Mucosa of stomach (tissue), 1 donor: ENCODE results near the gene SLC26A9.

Experiments
- H3K27me3 ChIP-seq: one replicate; pipeline ENCODE4 v1.7.0; 2013; ENCODE audit warnings: mild to moderate bottlenecking, low read length; ENCODE audit not compliant: control insufficient read depth, insufficient read depth
- H3K36me3 ChIP-seq: one replicate; pipeline ENCODE4 v1.7.0; 2013; ENCODE audit warnings: low read length; ENCODE audit not compliant: control insufficient read depth, insufficient read depth
- H3K4me1 ChIP-seq: one replicate; pipeline ENCODE4 v1.7.0; 2013; ENCODE audit warnings: mild to moderate bottlenecking, low read length; ENCODE audit not compliant: control insufficient read depth, insufficient read depth
- H3K4me3 ChIP-seq: one replicate; pipeline ENCODE4 v1.7.0; 2013; ENCODE audit warnings: low read length
- H3K9ac ChIP-seq: one replicate; pipeline ENCODE4 v1.7.0; 2013; ENCODE audit warnings: mild to moderate bottlenecking, low read length, moderate library complexity
- H3K9me3 ChIP-seq: one replicate; pipeline ENCODE4 v1.7.0; 2013; ENCODE audit warnings: mild to moderate bottlenecking, low read length, moderate library complexity; ENCODE audit not compliant: control insufficient read depth
- donor health status: Pancreatic carcinoma.

The SLC26A9 gene

GRCh38 chr1:205971082-205971481 lies 27.8 kb upstream of the SLC26A9 start:
- H3K36me3 ChIP-seq: no peaks in the 10 kb centered on the region
- H3K4me1 ChIP-seq: peaks cover 34% of the 10 kb centered on the region
- H3K9me3 ChIP-seq: no peaks in the 10 kb centered on the region
- no peak overlapping the region for H3K9ac ChIP-seq
- H3K27me3 ChIP-seq: no peaks in the 10 kb centered on the region
- no peak overlapping the region for H3K4me3 ChIP-seq

- no peaks in the 10 kb centered on the region for H3K36me3 ChIP-seq
Observed at GRCh38 chr1:205970486-205970885, 27.2 kb upstream of the SLC26A9 start.

GRCh38 chr1:205969229-205969628 lies 26.0 kb upstream of the SLC26A9 start:
- Histone ChIP-seq H3K9ac (no peak overlapping the region), H3K4me3 (no peak overlapping the region), H3K9me3 (no peaks in the 10 kb centered on the region), H3K4me1 (peaks cover 19% of the 10 kb centered on the region), H3K36me3 (no peaks in the 10 kb centered on the region), H3K27me3 (no peaks in the 10 kb centered on the region)

More at GRCh38 chr1:205970486-205970885, 27.2 kb upstream of the SLC26A9 start:
- Histone ChIP-seq H3K4me3 (no peak overlapping the region), H3K9ac (no peak overlapping the region), H3K4me1 (peaks cover 28% of the 10 kb centered on the region), H3K27me3 (no peaks in the 10 kb centered on the region), H3K9me3 (no peaks in the 10 kb centered on the region)

GRCh38 chr1:205967554-205968335 lies 24.5 kb upstream of the SLC26A9 start:
- Histone ChIP-seq H3K27me3 (no peaks in the 10 kb centered on the region), H3K9ac (no peak overlapping the region), H3K9me3 (no peaks in the 10 kb centered on the region), H3K4me1 (peaks cover 20% of the 10 kb centered on the region), H3K4me3 (no peak overlapping the region), H3K36me3 (no peaks in the 10 kb centered on the region)

GRCh38 chr1:205965036-205965884 lies 22.0 kb upstream of the SLC26A9 start:
- Histone ChIP-seq H3K27me3 (no peaks in the 10 kb centered on the region), H3K4me3 (no peak overlapping the region), H3K4me1 (peaks cover 31% of the 10 kb centered on the region), H3K9me3 (no peaks in the 10 kb centered on the region), H3K9ac (no peak overlapping the region), H3K36me3 (no peaks in the 10 kb centered on the region)

- Histone ChIP-seq H3K36me3 (no peaks in the 10 kb centered on the region), H3K9me3 (no peaks in the 10 kb centered on the region), H3K27me3 (no peaks in the 10 kb centered on the region), H3K4me1 (peaks cover 43% of the 10 kb centered on the region), H3K9ac (no peak overlapping the region), H3K4me3 (no peak overlapping the region)
Observed at GRCh38 chr1:205963352-205964155, 20.3 kb upstream of the SLC26A9 start.

- H3K9me3 ChIP-seq: no peaks in the 10 kb centered on the region
- H3K4me1 ChIP-seq: peaks cover 38% of the 10 kb centered on the region
- no peak overlapping the region for H3K9ac ChIP-seq
- H3K27me3 ChIP-seq: no peaks in the 10 kb centered on the region
- no peak overlapping the region for H3K4me3 ChIP-seq
- no peaks in the 10 kb centered on the region for H3K36me3 ChIP-seq
Observed at GRCh38 chr1:205962821-205963221, 19.6 kb upstream of the SLC26A9 start.

- no peak overlapping the region for H3K9ac ChIP-seq
- no peaks in the 10 kb centered on the region for H3K27me3 ChIP-seq
- H3K4me3 ChIP-seq: no peak overlapping the region
- no peaks in the 10 kb centered on the region for H3K9me3 ChIP-seq
- H3K4me1 ChIP-seq: peaks cover 33% of the 10 kb centered on the region
- no peaks in the 10 kb centered on the region for H3K36me3 ChIP-seq
Observed at GRCh38 chr1:205961991-205962820, 18.9 kb upstream of the SLC26A9 start.

GRCh38 chr1:205961405-205961804 lies 18.1 kb upstream of the SLC26A9 start:
- no peak overlapping the region for H3K9ac ChIP-seq
- no peaks in the 10 kb centered on the region for H3K36me3 ChIP-seq
- peaks cover 33% of the 10 kb centered on the region for H3K4me1 ChIP-seq
- H3K4me3 ChIP-seq: no peak overlapping the region
- no peaks in the 10 kb centered on the region for H3K27me3 ChIP-seq
- H3K9me3 ChIP-seq: no peaks in the 10 kb centered on the region

GRCh38 chr1:205959789-205960188 lies 16.5 kb upstream of the SLC26A9 start:
- Histone ChIP-seq H3K9ac (no peak overlapping the region), H3K9me3 (no peaks in the 10 kb centered on the region), H3K27me3 (no peaks in the 10 kb centered on the region), H3K4me3 (no peak overlapping the region), H3K36me3 (no peaks in the 10 kb centered on the region), H3K4me1 (peaks cover 40% of the 10 kb centered on the region)

GRCh38 chr1:205955499-205955898 lies 12.2 kb upstream of the SLC26A9 start:
- H3K9ac ChIP-seq: no peak overlapping the region
- H3K36me3 ChIP-seq: no peaks in the 10 kb centered on the region
- H3K4me3 ChIP-seq: no peak overlapping the region
- H3K27me3 ChIP-seq: no peaks in the 10 kb centered on the region
- peaks cover 64% of the 10 kb centered on the region for H3K4me1 ChIP-seq
- no peaks in the 10 kb centered on the region for H3K9me3 ChIP-seq
